ENCODE results near the gene SCGB1C1.

Gene SCGB1C1

GRCh38 chr11:198236-198806 is 5.4 kb downstream of the SCGB1C1 start:
- H3K4me3 ChIP-seq (ENCODE audit: low read depth, low read length) = no peak overlapping the region
- TF ChIP-seq CTCF (IDR thresholded peaks at IDR 0.05; ENCODE audit: insufficient read depth, low read depth, low read length, missing control alignments) = no peak
- no peak for DNase-seq (ENCODE audit: low read depth)

- DNase-seq (ENCODE audit: low read depth) = no peak
- TF ChIP-seq CTCF (IDR thresholded peaks at IDR 0.05; ENCODE audit: insufficient read depth, low read depth, low read length, missing control alignments) = no peak
- no peak overlapping the region for H3K4me3 ChIP-seq (ENCODE audit: low read depth, low read length)
These were observed 6.2 kb downstream of the SCGB1C1 start for GRCh38 chr11:199004-199581.

- TF ChIP-seq CTCF (IDR thresholded peaks at IDR 0.05; ENCODE audit: insufficient read depth, low read depth, low read length, missing control alignments) = no peak
- DNase-seq (ENCODE audit: low read depth) = no peak
- no peak overlapping the region for H3K4me3 ChIP-seq (ENCODE audit: low read depth, low read length)
These were observed 6.9 kb downstream of the SCGB1C1 start for GRCh38 chr11:199782-200181.

GRCh38 chr11:200224-201003 is 7.5 kb downstream of the SCGB1C1 start:
- no peak overlapping the region for H3K4me3 ChIP-seq (ENCODE audit: low read depth, low read length)
- TF ChIP-seq CTCF (IDR thresholded peaks at IDR 0.05; ENCODE audit: insufficient read depth, low read depth, low read length, missing control alignments) = no peak
- DNase-seq (ENCODE audit: low read depth) = no peak

GRCh38 chr11:201966-202365 is 9.1 kb downstream of the SCGB1C1 start:
- no peak overlapping the region for H3K4me3 ChIP-seq (ENCODE audit: low read depth, low read length)
- no peak for DNase-seq (ENCODE audit: low read depth)
- no peak for TF ChIP-seq CTCF (IDR thresholded peaks at IDR 0.05; ENCODE audit: insufficient read depth, low read depth, low read length, missing control alignments)

- DNase-seq (ENCODE audit: low read depth) = no peak
- no peak for TF ChIP-seq CTCF (IDR thresholded peaks at IDR 0.05; ENCODE audit: insufficient read depth, low read depth, low read length, missing control alignments)
- H3K4me3 ChIP-seq (ENCODE audit: low read depth, low read length) = no peak overlapping the region
These were observed 9.6 kb downstream of the SCGB1C1 start for GRCh38 chr11:202490-202889.
